Activated T-helper 1 cell treated with Interleukin-2 at 50 U/mL for 16 hours (primary cell): ENCODE data around the gene CALM1.

Experiments used
- DNase-seq: peaks from one replicate; pipeline ENCODE4 v3.0.0-alpha.2; 2020; ENCODE audit warnings: low read depth

The CALM1 gene

DNA sequence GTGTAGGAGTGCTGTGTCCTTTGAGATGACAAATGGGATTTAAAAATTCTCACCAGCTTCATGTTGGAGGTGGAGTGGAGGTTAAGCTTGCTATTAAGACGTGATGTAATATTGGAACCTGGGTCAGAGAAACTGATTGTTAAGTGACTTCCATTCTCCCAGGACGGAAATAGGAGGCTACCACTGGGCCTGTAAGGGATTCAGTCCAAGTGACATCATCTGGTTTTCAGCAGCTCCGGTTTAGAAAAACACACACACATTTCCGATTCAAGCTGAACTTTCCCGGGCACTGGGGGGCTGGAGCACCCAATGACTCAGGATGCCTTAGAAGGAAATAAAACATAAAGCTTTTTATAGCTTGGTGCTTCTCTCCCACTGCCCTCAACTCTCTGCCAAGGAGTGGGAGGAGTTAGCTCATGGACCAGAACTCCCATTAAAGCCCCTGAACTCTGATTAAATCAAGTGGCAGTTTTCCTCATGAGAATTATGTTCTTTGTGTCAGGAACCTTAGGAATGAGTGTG, 12.4 kb downstream of the CALM1 start:
- no peak for DNase-seq

GRCh38 chr14:90412058-90412457, 15.2 kb downstream of the CALM1 start:
- DNase-seq, result no peak

GRCh38 chr14:90416720-90417119, 19.9 kb downstream of the CALM1 start:
- DNase-seq, result no peak

DNA sequence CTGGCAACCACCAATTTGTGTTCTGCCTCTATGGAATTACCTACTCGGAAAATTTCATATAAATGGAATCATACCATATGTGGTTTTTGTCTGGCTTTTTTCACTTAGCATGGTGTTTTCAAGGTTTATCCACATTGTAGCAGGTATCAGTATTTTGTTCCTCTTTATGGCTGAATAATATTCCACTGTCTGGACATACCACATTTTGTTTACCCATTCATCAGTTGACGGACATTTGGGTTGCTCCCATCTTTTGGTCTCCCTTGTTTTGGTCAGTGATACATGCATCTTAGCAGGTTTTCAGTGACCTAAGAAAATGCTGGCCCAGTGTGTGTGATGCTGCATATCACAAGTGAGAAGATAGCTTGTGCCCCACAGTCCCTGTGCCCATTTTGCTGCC, 21.2 kb downstream of the CALM1 start:
- DNase-seq, result no peak

- DNase-seq, result no peak
These were observed 22.4 kb downstream of the CALM1 start for GRCh38 chr14:90419200-90419599.

GRCh38 chr14:90421001-90421631, 24.3 kb downstream of the CALM1 start:
- no peak for DNase-seq

DNA sequence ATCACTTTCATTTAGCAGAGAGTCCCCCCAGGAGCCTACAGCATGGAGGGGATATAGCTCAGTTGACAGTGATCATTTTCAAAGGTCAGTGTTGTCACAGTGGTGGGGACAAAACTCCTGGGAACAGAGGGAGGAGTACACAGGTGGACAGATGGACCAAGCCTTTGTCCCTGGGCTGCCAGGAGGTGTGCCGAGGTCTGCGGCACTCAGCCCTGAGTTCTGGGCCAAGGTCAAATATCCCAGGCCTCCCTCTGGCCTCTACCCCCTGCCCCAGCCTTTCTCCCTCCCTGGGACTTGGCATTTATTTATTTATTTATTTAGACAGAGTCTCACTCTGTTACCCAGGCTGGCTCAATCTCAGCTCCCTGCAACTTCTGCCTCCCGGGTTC, 24.8 kb downstream of the CALM1 start:
- DNase-seq, result no peak

DNA sequence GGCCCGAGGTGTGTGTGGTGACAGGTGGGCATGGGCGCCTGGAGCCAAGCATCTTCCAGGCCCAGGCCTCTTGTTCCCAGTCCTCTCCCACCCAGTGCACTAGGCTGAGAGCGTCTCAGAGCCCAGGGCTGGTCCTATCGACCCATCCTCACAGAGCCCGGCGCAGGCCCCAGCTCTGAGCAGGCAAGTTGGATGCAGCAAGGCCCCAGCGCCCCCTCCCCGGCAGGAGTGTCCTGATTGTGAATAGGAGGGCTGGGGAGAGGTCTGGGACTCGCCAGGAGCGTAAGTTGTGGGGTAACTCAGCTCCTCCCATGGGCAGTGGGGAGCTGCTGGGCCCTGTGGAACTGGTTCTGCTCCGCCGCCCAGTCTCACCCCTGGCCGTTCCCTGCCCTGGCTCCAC, 26.3 kb downstream of the CALM1 start:
- DNase-seq, result no peak

- DNase-seq, result no peak
These were observed 27.2 kb downstream of the CALM1 start for GRCh38 chr14:90424075-90424474.

DNA sequence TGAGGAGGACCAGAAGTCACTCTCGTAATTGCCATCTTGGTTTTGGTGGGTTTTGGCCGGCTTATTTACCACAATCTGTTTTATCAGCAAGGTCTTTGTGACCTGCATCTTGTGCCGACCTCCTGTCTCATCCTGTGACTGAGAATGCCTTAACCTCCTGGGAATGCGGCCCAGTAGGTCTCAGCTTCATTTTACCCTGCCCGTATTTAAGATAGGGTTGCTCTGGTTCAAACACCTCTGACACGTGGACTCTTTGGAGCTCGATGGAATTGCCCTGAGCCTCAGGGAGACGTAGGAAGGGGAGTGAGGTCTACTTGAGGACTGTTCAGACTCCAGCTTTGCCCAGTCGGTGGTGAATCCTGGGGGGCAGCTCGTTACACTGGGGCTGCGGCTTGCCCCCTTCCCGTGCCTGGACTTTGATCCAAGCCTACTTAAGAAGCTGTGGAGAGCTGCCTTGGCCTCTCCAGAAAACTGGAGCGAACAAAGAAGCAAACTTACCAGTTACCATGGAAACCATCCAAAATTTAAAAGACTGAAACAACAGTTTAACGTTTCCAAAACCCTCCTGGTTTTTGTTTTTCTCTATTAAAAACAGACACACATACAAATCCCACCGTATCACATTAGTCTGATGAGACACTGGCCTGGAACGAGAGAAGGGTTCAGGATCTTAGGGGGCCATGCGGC, 28.0 kb downstream of the CALM1 start:
- no peak for DNase-seq

DNA sequence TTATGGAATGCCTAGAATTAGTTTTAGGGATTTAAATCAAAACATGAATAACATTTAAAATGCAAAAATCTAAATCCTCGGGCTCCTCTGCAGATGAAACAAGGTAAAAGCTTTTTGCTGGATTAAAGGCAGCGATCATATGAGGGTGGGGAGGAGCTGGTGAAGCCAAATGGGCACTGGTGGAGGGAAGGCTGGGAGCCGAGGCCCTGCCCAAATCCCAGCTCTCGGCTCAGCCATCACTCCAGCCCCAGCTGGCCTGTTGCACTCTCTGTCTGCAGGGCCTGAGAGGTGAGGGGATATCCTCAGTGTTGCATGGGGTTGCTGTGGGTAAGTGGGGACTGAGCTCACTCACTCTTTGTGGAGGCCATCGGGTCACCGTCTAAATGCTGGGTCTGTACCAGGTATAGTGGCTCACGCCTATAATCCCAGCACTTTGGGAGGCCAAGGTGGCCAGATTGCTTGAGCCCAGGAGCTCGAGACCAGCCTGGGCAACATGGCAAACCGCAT, 28.6 kb downstream of the CALM1 start:
- DNase-seq, result no peak

DNA sequence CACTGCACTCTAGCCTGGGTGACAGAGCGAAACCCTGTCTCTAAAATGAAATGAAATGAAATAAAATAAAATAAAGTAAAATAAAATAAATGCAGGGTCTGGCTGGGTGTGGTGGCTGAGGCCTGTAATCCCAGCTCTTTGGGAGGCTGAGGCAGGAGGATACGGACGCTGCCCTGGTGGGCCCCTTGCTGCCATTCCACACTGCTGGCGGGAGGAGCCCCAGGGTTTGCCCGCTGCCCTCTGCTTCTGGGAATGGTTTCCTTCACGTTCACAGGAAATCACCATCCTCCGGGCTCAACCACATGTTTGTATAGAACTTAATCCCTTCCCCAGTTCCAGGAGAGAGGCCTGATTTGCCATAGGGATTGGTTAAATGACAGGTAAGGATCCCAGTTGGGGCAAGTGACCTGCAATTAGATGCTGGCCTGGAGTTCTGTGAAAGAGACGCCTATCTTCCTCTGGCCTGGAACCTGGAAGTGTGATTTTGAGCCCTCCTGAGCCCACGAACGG, 29.3 kb downstream of the CALM1 start:
- no peak for DNase-seq

DNA sequence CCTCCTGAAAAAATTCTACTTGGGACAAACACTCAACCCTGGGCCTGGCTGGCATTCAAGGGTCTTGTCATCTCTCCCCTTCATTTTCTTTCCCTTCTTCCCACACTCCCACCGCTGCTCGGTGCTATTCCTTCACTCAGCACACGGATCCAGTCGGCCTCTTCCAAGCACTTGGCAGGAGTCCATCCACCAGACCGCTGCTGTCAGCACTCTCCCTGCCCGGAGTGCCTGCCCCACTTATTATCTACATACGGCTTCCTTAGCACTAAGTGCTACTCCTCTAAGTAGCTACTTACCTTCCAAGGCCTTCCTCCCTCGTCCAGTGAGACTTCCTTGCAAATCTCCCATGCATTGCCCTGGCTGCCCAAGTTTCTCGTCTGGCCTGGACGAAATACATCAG, 29.8 kb downstream of the CALM1 start:
- DNase-seq, result no peak

GRCh38 chr14:90427848-90428426, 31.1 kb downstream of the CALM1 start:
- DNase-seq, result no peak

DNA sequence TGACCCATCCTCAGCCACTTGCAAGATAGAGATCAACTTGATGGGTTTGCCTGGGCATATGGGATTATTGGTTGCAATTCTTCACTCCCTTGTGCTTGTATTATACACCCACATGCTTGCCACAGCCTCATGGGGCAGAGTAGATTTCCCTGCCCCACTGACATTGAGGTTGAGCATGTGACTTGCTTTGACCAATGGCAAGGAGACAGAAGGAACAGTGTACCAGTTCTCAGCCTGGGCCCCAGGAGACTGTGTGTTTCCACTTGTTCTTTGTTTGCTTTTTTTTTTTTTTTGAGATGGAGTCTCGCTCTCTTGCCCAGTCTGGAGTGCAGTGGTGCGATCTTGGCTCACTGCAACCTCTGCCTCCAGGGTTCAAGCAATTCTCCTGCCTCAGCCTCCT, 31.8 kb downstream of the CALM1 start:
- no peak for DNase-seq

DNA sequence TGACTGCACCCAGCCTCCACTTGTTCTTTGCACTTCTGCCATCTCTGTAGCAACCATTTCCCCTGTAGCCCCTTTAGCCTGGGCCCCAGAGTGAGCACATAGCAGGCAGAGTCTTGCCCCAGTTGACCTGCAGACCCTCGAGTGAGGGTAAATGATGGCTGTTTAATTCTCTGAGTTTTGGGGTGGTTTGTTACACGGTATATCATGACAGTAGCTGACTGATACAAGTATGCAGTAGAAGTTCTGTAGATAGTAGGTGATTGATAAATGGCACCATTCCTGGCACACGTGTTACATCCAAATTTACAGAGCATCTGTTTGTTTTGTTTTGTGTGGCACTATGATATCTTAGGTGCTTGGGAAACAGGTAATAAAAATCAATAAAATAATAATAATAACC, 32.4 kb downstream of the CALM1 start:
- DNase-seq, result no peak

GRCh38 chr14:90429754-90430153, 32.9 kb downstream of the CALM1 start:
- DNase-seq, result no peak

GRCh38 chr14:90434370-90435020, 37.7 kb downstream of the CALM1 start:
- DNase-seq, result no peak

GRCh38 chr14:90438841-90439240, 42.0 kb downstream of the CALM1 start:
- DNase-seq, result no peak

GRCh38 chr14:90440021-90440451, 43.2 kb downstream of the CALM1 start:
- no peak for DNase-seq

DNA sequence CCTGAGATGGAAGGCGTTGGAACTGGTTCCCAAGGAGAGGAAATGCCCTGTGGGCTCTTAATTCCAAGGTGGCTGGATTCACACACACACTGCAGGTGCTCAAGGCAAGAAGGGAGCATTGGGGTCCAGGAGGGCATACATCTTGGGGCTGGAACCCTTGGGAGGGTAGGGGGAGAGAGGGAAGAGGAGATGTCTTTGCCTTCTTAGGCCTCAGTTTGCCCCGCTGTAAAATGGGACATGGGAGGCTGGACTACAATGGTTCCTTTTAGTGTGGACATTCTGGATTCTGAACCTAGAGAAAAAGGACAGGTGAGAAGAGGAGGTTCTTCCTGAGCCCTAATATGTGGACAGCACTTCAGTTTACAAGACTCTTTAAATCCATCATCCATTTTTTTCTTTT, 43.8 kb downstream of the CALM1 start:
- no peak for DNase-seq

DNA sequence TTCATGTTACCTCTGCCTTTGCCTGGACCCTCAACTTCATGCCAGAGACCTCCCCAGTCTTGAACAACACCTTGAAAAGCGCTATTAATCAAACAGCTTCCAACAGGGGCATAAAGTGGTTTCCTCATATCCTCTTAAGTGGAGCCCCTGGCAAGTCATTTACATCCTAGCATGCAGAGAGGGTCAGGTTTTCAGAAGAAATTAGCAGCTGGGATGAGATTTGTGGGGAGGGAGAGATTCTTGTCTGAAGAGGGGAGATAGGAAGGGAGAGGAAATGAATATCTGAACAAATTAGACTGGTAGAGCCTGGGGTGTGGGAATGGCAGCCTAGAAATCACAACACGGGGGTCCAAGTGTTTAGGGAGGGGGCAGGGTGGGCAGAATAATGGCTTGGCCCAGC, 45.6 kb downstream of the CALM1 start:
- DNase-seq, result no peak
